AG10803 (cell line): ENCODE results near the gene PRKCH.
A peak's percentile ranks its signal among the peaks of the same experiment; 100 is the strongest.
"Not testable (repeated sequence)": the region's sequence is repeated elsewhere in the genome, so short reads cannot be mapped to it uniquely, and the experiment has no call there.

Experiments
- DNase-seq: peaks from one replicate; pipeline ENCODE4 v3.0.0; 2010; ENCODE audit warnings: low read depth
- H3K4me3 ChIP-seq: 2 replicates; pipeline ENCODE4 v1.5.1; 2011; ENCODE audit warnings: mild to moderate bottlenecking, low read length, control low read depth
- TF ChIP-seq, protein P1 (sequence below): conservative IDR thresholded peaks from 2 replicates; pipeline ENCODE4 v1.5.1; 2011; ENCODE audit warnings: mild to moderate bottlenecking, low read length, control low read depth, inconsistent platforms

Gene PRKCH

DNA sequence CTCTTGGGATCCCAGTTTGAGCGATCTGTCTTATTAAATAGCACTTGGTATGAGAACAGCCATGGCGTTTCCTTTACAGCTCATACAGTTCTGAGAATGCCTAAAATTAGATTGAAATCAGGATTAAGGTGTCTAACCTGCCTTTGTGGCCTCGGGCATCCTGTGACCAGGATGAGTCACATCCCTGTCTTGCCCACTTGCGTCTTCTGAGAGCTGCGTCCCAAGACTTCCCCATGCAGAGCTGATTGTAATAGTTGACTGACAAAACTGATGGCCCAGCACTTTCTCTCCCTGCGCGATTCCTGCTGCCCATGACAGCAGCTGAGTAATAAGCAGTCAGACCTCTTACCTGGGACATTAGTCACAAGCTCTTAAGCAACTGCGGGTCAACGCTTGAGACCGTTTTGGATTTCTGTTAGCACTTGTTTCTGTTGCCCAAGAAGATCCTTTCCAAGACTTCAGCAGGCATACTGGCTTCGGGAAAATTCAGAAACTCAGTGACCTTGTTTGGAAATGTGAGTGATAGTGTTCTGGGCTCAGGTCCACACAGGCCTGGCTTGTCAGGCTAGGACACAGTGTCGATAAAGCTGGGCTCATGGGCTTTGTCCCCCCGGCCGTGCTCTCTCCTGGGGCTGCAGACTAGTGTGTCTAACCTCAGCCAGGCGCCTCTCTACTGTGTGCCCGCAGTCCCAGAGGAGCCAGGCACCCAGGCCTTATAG, 204.1 kb downstream of the PRKCH start:
- DNase-seq: peak; percentile 65
- TF ChIP-seq, protein P1, sequence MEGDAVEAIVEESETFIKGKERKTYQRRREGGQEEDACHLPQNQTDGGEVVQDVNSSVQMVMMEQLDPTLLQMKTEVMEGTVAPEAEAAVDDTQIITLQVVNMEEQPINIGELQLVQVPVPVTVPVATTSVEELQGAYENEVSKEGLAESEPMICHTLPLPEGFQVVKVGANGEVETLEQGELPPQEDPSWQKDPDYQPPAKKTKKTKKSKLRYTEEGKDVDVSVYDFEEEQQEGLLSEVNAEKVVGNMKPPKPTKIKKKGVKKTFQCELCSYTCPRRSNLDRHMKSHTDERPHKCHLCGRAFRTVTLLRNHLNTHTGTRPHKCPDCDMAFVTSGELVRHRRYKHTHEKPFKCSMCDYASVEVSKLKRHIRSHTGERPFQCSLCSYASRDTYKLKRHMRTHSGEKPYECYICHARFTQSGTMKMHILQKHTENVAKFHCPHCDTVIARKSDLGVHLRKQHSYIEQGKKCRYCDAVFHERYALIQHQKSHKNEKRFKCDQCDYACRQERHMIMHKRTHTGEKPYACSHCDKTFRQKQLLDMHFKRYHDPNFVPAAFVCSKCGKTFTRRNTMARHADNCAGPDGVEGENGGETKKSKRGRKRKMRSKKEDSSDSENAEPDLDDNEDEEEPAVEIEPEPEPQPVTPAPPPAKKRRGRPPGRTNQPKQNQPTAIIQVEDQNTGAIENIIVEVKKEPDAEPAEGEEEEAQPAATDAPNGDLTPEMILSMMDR: no peak
- H3K4me3 ChIP-seq: no peak overlapping the region

DNA sequence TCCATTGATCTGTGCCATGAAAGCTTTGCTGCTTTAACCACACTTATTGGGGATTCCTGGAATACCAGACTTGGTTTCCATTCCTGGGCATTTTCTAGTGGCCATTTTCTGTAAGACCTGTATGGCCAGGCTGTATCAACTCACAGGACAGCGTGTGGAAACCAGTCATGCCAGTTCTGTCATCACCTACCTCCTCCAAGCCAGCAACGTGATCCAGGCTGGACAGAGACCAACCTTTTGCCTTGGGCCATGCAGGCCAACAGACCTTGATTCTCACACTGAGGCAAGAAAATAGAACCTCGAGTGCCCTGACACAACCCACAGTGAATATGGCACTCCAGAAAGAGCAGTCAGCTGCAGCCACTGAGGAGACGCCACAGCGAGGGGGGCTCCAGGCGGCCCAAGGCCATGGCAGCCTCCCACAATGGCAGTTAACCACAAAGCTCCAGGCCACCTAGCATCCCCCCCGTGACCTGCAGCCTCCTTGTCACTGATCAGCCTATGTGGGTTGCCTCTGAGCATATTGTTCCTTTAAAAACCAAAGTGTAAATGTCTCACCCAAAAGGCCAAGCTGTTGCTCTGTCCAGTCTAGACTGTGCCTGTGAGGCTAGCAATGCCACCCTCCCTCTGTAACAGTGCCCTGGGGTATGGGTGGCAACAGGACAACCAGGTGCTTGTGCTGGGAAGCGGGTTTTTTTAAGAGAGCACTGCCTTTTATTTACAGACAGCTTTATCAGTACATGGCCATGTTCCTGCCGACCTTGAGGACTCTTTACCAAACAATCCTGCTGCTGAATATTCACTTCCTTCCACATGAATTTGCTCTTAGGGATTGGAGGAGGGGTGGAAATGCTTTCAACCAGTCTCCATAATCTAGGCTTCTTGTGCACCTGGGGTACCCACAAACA, 205.3 kb downstream of the PRKCH start:
- TF ChIP-seq, protein P1: no peak
- H3K4me3 ChIP-seq: no peak overlapping the region
- DNase-seq: no peak

DNA sequence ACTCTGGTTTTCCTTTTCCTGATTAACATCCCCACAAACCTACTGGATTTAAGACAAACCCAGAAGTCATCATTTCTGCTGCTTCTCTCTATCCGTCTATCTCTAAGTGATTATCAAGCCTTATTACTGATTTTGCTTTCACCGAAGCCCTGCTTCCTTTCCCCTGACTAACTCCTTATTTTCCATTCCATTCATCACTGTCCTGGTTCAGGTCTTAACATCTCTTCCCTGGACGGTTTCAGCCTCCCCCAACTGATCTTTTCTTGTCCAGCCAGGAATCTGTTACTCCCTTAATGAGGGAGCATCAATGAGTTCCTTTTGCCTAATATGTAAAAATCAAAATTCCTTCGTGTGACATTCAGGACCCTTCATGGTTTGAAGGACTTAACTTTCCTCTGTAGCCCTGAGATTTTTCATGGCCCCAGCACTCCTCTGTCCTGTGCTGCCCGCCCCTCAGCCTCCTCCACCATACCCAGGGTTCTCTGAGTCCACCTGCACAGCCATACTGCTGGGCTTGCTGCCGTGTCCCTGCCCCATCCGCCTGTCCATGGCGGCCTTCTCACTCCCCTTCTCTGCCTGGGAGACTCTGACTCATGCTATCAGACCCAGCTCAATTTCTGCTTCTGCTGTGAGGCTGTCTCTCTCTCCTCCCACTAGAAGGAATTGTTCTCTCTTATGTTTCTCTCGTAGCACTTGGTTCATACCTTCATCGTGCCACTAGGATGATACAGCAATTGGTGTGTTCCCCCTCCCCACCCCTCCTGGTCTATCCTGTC, 206.1 kb downstream of the PRKCH start:
- TF ChIP-seq, protein P1: no peak
- DNase-seq: peak; percentile 71

DNA sequence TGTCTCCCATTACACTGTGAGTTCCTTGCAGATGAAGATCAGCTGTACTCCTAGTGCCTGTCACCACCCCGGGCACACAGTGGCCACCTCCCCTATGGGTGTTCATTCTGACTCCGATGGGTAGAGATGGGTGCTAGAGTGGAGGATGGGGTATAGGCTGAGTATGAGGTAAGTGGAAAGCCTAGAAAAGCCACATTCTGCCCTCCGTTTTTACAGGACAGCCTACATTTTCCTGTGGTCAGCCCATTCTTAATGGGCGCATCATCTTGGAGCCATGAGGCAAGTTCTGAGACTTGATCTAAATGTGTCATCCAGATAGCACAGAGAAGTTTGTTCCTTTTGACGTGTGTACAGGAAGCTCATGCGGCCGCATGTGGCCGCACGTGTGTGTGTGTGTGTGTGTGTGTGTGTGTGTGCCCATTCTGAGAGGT, 207.2 kb downstream of the PRKCH start:
- DNase-seq: peak; percentile 90
- H3K4me3 ChIP-seq: no peak overlapping the region
- TF ChIP-seq, protein P1: no peak

More for the DNA sequence above, 206.1 kb downstream of the PRKCH start:
- no peak overlapping the region for H3K4me3 ChIP-seq

DNA sequence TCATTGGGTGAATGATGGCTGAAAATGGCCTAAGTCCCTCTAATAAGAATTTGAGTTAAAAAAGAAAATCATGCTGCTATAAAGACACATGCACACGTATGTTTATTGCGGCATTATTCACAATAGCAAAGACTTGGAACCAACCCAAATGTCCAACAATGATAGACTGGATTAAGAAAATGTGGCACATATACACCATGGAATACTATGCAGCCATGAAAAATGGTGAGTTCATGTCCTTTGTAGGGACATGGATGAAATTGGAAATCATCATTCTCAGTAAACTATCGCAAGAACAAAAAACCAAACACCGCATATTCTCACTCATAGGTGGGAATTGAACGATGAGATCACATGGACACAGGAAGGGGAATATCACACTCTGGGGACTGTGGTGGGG, 208.0 kb downstream of the PRKCH start:
- H3K4me3 ChIP-seq, DNase-seq: not testable (repeated sequence)

DNA sequence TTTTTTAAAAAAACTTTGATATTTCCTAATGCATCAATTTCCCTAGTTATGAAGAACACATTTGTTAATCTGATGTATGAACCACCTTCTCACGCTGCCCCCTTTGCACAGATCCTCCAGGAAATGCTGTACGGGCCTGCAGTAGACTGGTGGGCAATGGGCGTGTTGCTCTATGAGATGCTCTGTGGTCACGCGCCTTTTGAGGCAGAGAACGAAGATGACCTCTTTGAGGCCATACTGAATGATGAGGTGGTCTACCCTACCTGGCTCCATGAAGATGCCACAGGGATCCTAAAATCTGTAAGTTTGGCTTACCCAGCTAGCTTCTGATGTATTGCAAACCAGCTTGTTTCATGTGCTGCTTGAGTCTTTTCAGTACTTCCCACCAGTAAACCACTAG, 208.9 kb downstream of the PRKCH start:
- TF ChIP-seq, protein P1: no peak
- DNase-seq: no peak
- H3K4me3 ChIP-seq: no peak overlapping the region

DNA sequence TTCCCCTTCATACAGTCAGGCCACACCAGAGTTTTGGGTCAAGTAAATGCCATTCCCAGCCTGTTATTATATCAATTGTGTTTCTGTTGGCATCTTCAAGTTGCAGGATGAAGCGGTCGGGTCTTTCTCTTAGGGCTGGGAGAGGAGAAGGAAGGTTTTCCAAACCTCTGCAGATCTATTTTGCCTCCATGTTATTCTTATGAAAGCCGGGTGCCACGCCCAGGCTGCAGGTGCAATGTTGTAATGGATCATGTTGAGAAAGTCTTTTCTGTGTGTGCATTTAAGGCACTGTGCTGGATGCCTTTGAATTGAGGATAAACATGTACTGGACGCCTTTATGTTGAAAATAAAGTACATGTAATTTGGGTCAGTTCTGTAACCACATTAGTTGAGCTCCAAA, 209.5 kb downstream of the PRKCH start:
- H3K4me3 ChIP-seq: no peak overlapping the region
- TF ChIP-seq, protein P1: no peak
- no peak for DNase-seq
